ENCODE data around the gene FLAD1. TPM values are rescaled to one million over a fixed set of nuclear protein-coding genes. Genes with fewer than 3 reads are reported as not detected.
A peak's percentile ranks its signal among the peaks of the same experiment; 100 is the strongest.

Gene FLAD1
- total and polyA plus RNA-seq, 2 of the 8 experiments (the other 6 are each of a cell fraction or from before 2014, with no cell fraction given), result 104 to 143 TPM

DNA sequence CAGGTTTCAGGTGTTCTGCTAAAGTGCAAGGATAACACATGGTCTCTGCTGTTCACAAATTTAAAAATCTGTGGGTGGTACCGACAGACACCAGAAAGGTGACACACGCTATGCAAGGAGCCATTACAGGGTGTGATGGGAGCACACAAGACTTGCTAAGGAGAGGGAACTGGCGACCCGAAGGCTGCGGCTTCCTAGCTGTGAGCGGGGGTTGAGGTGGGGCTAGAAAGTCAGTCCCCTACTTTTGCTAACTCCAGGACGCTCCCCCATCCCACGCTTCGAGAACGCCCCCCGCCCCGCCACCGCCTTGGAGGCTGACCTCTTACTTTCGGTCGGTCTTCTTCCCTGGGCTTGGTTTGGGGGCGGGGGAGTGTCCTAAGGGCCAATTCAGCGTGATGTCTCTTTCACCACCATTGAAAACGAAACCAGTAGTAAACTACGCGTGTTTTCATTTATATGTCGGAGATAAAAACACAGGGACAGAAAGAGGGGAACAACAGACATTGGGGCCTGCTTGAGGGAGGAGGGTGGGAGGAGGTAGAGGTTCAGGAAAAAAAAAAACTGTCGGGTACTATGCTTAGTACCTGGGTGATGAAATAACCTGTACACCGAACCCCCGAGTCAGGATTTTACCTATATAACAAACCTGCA lies 7.6 kb upstream of the FLAD1 start (continued):
- TF ChIP-seq BRCA1 (IDR thresholded peaks at IDR 0.05; ENCODE audit: low read depth, low read length) (no peak), EP300 (IDR thresholded peaks at IDR 0.05; ENCODE audit: borderline replicate concordance in 1 of 2, low read depth in 2 of 2, low read length in 2 of 2) (no peak), BCL11A (IDR thresholded peaks at IDR 0.05; ENCODE audit: low read depth in 2 of 2, low read length in 2 of 2) (no peak), SIN3A (conservative IDR thresholded peaks at IDR 0.05 in 1 of 2, IDR thresholded peaks at IDR 0.05 in 1 of 2; ENCODE audit: low read depth in 1 of 2, low read length in 2 of 2) (peak in 1 of 2 experiments; percentile 10; a peak in 1 of 4 replicates), KDM1A (IDR thresholded peaks at IDR 0.05; ENCODE audit: borderline replicate concordance, low read length) (no peak), RFX5 (IDR thresholded peaks at IDR 0.05; ENCODE audit: borderline replicate concordance, low read depth, low read length) (no peak), FOSL1 (IDR thresholded peaks at IDR 0.05; ENCODE audit: insufficient read depth, low read depth, low read length) (no peak), CTBP2 (IDR thresholded peaks at IDR 0.05; ENCODE audit: borderline replicate concordance, insufficient read depth, insufficient read length, low read length) (no peak), GTF2F1 (IDR thresholded peaks at IDR 0.05; ENCODE audit: borderline replicate concordance, low read depth, low read length) (no peak), USF2 (IDR thresholded peaks at IDR 0.05; ENCODE audit: low read length) (no peak), BACH1 (IDR thresholded peaks at IDR 0.05; ENCODE audit: low read length) (no peak), ZNF274 (IDR thresholded peaks at IDR 0.05; ENCODE audit: borderline replicate concordance, extremely low read depth, low read length) (no peak), RNF2 (IDR thresholded peaks at IDR 0.05; ENCODE audit: borderline replicate concordance, low read depth, low read length, missing control alignments, poor library complexity, severe bottlenecking) (no peak), POLR2AphosphoS5 (IDR thresholded peaks at IDR 0.05; ENCODE audit: low read depth, low read length) (peak; percentile 66), JUN (IDR thresholded peaks at IDR 0.05; ENCODE audit: low read depth, low read length) (no peak), SUZ12 (IDR thresholded peaks at IDR 0.05; ENCODE audit: low read length) (no peak), SP2 (IDR thresholded peaks at IDR 0.05; ENCODE audit: low read length) (no peak)
- TF ChIP-seq, protein P1, sequence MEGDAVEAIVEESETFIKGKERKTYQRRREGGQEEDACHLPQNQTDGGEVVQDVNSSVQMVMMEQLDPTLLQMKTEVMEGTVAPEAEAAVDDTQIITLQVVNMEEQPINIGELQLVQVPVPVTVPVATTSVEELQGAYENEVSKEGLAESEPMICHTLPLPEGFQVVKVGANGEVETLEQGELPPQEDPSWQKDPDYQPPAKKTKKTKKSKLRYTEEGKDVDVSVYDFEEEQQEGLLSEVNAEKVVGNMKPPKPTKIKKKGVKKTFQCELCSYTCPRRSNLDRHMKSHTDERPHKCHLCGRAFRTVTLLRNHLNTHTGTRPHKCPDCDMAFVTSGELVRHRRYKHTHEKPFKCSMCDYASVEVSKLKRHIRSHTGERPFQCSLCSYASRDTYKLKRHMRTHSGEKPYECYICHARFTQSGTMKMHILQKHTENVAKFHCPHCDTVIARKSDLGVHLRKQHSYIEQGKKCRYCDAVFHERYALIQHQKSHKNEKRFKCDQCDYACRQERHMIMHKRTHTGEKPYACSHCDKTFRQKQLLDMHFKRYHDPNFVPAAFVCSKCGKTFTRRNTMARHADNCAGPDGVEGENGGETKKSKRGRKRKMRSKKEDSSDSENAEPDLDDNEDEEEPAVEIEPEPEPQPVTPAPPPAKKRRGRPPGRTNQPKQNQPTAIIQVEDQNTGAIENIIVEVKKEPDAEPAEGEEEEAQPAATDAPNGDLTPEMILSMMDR (IDR thresholded peaks at IDR 0.05; ENCODE audit: control extremely low read depth in 1 of 3, insufficient read depth in 1 of 3, low read depth in 1 of 3, low read length in 3 of 3), result no peak

All from H1 (cell line).